OCI-M2 (cell line): Measurements from ENCODE around the gene ANO10.

ENCODE experiments used
- DNase-seq: peaks from one replicate; lab custom pipeline; 2025; ENCODE audit not compliant: unreplicated experiment; lab: John Stamatoyannopoulos, UW

ANO10 gene

DNA sequence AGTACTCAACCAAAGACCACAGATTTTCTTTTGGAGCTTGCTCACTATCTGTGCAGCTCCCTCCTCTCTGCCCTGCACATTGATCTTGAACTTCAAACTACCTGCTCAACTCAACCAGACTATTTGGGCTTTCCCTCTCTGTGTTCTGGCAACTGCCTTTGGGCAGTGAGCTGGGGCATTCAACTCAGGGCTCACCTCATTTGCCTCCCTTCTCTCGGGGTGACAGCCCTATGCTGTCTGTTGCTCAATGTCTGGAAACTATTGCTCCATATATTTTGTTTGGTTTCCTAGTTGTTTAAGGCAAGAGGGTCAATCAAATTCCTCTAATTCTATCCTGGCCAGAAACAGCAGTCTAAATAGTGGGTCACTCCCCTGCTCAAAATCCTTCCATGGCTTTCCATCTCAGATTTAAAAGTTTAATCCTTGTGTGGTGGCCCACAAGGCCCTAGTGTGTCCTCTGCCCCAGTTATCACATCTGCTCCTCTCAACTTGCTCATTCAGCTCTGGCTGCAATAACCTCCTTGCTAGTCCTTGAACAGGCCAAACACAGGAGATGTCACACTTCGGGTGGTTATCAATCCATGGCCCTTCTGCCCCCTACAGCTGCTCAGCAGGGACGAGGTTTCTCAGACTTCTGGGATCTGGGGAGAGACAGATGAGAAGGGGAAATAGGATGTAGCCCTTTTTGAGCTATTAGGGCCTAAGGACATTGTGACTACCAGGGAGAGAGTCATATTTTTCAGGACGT is 267.7 kb downstream of the ANO10 start:
- no peak for DNase-seq

DNA sequence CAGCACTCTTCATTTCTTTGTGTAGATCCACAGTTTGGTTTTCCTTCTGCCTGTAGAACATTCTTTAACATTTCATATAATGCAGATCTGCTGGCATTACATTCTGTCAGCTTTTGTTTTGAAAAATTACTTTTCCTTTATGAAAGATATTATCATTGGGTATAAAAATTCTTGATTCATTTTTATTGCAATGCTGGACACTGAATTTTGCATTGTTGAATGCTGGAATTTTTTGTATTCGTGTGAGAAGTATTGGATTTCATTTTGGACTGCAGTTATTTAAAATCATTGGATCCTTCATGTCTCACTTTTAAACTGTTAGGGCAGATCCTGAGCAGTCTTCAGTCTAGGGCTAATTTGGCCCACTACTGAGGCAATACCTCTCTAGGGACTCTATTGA is 268.4 kb downstream of the ANO10 start:
- DNase-seq: no peak

DNA sequence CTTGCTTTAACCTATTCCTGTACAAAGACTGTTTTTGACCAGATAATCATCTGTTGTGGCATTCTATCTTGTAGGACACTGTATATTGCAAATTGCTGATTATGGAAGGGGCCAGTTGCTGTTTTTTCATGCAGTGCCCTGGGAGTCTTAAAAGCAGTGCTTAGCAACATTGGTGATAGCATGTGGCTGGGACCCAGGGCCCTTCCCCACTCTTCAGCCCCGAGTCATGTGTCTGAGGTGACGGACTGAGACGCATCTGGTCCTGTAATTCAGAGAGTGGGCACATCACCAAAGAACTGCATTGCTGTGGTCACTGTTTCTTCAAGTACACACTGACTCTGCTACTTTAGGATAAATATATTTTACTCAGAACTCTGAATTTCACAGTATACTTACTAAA is 272.1 kb downstream of the ANO10 start:
- no peak for DNase-seq

DNA sequence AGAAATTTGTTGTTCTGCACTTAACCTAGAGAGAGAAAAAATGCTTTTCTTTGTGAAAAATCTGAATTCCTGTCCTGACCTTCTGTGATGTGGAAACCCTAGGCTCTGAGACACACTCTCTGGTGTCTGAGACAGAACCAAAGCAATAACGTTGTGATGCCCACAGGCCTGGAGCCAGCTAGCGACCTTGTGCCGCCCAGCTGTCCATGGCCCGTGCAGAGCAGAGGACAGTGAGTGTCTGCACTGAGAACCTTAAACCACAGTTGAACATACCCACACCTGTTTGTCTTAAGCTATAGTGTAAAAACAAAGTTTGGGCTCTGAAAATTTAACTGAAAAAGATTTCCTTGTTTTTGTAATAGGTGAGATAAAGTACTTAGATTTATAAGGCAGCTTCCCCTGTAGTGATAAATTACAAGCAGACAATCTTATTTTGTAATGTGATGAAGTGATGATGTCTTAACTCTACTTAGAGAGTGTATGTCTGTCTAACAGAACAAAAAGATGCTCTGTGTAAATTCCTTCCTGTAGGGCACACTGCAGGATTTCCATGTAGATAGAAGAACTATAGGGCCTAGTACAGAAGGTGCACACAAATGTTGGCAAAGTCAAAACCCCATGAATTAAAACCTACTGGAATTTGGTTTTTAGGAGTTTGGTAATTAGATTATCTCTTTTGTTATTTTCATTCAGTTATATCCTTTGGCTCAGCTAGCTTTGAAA is 272.8 kb downstream of the ANO10 start:
- DNase-seq: no peak

DNA sequence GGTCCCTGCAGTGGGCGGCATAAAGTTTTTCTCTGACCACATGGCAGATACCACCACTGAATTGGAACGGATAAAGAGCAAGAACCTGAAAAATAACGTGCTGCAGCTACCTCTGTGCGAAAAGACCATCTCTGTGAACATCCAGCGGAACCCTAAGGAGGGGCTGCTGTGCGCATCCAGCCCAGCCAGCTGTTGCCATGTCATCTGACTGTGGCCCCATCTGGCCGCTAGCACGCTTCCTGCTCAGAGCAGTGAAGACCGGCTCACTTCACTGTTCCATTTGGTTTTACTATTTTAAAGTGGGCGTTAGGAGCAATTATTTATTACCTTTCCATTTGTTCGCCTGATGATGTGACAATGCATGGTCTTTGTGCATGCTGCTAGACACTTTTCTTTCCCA is 273.5 kb downstream of the ANO10 start:
- DNase-seq: no peak

DNA sequence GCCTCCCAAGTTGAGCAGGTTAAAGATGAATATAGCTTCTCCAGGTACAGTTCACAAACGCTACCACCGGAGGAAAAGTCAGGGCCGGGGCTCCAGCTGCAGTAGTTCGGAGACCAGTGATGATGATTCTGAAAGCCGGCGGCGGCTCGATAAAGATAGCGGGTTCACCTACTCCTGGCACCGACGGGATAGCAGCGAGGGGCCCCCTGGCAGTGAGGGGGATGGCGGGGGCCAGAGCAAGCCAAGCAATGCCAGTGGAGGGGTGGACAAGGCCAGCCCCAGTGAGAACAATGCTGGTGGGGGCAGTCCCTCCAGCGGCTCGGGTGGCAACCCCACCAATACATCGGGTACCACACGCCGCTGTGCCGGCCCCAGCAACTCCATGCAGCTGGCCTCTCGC is 274.0 kb downstream of the ANO10 start:
- no peak for DNase-seq

DNA sequence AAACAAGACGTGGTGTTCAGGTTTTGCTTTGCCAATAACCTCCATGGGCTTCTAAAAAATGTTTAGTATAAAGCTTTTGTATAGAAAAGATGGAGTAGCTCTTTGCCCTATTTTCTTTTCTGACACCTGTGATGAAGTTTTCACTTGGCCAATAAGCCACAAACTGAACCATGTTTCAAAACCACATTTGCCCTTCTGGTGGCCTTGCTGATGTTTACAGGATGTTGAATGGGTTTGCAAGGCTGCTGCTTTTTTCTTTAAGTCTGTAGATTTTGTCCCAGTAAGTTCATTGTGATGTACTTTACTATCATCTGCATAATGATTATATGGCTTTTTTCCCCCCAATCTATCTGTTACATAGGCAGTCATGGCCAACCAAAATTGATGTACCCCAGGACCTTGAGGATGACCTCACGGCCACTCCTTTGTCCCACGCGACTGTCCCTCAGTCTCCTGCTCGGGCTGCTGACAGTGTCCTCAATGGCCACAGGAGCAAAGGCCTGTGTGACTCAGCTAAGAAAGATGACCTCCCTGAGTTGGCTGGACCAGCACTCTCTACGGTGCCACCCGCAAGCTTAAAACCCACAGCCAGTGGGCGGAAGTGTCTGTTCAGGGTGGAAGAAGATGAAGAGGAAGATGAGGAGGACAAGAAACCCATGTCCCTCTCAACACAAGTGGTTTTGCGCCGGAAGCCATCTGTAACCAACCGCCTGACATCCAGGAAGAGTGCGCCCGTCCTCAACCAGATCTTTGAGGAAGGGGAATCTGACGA is 274.6 kb downstream of the ANO10 start:
- no peak for DNase-seq

DNA sequence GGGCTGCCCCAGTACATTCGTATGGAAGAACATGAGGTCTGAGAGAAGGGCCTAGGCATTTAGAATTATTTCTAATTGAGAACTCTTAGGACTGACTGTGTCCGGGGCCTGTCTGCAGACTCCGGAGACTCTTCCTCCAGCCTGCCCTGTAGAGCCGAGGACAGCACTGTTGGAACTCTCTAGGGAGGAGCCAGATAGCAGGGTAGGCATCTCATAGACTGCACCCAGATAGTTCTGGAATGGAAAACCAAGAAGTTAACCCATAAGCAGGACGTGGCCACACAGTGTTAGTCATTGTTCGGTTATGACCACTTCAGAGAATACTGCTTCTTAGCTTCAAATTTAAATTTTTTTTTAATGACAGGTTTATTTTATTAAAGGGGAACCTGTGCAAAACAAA is 275.9 kb downstream of the ANO10 start:
- no peak for DNase-seq

DNA sequence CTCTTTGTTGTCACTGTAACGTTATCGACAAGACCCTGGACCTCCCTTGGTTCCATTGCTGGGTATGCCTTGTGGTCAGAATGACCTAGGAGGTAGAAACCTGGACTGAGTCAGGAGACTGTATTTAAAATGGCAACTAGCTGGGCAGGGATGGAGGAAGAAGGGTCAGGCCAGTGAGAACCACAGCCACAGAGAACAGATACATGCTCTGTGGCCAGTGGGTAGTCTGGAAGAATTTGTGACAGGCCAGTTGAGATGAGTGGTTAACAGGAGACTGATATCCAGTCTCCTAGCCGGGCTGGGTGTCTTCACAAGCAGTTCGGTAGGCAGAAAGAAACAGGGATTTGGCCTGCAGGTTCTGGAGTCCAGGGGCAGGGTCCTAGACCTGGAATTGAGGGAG is 276.6 kb downstream of the ANO10 start:
- DNase-seq: no peak

DNA sequence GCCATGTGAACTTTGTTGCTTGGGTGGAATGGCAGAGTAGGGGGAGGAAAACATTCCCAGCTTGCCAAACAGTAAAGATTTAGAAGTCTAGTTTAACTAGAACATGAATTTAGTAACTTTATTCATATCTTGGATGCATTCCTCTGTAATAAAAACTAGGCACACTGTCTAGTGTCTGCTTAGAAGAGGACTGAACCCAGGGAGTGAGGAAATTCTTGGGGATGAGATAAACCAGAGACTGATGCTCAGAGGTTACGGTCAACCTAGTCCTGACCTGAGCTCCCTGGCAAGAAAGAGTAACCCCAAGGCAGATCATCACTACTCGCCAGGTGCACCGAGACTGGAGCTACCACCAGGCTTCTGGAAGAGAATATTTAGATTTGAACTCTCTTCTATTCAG is 277.3 kb downstream of the ANO10 start:
- DNase-seq: no peak

DNA sequence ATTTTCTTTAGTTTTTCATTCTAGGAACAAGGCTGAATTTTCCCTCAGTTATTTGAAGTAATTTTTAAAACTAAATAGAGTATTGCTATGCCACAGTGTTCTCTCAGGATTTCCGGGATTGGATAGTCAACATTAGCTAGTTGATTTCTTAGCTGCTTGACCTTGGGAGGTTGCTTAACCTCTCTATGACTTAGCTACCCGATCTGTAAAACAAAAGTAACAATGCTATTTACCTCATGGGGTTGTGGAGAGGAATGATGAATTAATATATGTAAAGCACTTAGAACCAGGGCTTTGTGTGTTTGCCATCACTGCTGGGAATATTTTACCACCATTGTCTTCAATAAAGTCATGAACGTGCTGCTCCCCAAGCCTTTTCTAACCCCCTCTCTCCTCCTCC is 278.0 kb downstream of the ANO10 start:
- DNase-seq: no peak

DNA sequence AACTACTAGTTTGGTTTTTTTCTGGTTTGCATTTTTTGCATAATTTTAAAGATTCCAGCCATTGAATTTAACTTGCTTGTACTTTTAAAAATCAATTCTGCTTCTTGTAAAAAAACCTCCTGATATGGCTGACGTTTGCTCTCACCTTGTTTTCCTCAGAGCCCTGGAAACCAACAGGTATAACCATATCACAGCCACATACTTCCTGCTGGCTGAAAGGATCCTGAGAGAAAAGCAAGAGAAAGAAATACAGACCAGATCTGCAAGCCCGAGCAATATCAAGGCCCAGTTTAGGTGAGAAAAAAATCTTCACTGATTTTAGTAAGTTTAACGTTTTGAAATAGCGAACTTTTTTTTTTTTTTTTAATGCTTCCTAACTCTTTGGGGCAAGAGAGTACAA is 278.6 kb downstream of the ANO10 start:
- no peak for DNase-seq

DNA sequence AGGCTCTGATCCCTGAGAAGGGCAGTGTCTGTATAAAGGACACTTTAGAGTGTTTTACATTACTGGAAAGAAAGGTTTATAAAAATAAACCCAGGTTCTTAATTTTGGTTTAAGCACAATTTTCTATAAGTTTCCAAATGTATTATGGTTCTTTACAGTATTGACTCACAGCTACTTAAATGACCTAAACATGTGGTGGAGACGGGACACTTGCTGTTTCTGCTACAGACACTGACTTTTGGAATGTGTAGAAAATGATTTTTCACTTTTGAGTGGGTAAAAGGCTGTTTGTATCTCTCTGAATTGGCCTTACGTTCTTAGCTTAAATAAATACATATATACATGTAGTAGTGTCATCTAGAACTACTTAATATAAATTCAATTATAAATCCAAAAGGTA is 280.0 kb downstream of the ANO10 start:
- DNase-seq: no peak

DNA sequence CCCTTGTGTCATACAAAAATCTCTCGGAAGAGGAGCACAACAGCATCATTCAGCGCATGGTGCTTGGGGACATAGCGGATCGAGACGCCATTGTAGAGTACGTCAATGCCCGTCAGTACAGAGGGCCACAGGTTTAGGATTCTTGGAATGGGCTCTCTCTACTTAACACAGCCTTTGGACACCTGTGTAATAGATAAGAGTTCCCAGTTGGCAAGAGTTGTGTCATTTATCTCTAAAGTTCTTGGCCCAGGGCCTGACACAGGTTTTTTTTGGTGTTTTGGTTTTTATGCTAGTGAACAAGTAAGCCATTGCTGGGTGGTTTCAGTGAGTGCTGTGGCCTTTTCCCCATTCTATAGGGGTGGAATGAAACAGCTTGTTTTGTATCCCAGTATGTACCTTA is 281.4 kb downstream of the ANO10 start:
- no peak for DNase-seq

DNA sequence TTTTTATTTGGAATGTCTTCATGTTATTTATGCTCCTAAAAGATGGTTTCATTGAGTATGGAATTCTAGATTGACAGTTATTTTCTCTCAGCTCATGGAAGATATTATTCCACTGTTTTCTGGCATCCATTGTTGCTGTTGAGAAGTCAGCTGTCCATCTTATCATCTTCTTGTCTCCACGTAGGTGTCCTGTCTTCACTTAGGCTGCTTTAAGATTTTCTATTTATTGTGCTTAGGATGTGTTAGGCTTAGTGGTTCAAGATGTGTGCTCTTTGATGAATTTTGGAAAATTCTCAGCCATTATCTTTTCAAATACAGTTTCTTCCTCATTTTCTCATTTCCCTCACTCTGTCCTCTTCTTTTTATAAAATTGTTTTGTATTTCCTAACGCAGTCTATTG is 283.5 kb downstream of the ANO10 start:
- no peak for DNase-seq

DNA sequence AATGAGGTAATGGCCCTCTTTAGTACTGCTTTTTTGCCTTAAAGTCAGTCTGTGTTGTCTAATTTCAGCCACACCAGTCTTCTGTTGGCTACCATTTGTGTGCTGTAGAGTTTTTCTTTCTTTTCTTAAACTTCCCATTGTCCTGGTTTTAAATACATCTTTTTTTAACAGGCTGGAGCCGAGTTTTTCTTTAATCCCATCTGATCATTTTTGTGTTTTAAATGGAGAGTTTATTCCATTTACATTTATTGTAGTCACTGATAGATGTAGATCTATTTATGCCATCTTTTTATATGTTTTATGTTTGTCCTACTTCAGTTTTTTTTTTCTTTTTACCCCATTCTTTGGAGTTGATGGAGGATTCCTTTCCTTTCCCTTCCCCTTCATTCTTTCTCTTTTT is 286.0 kb downstream of the ANO10 start:
- no peak for DNase-seq

DNA sequence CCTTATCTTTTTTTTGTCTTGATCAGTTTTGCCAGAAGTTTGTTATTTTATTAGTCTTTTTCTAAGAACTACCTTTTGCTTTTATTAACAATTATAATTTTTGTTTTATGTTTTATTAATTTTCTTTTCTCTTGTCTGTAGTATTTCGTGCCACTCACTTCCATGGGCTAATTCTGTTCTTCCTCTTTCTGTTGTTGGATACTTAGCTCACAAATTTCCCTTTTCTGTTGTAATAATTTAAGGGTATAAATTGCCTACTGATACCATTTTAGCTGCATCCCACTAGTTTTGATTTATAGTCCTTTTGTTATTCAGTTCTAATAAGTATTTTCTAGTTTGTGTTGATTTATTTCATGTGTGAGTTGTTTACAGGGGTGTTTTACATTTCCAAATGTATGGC is 286.8 kb downstream of the ANO10 start:
- DNase-seq: no peak

DNA sequence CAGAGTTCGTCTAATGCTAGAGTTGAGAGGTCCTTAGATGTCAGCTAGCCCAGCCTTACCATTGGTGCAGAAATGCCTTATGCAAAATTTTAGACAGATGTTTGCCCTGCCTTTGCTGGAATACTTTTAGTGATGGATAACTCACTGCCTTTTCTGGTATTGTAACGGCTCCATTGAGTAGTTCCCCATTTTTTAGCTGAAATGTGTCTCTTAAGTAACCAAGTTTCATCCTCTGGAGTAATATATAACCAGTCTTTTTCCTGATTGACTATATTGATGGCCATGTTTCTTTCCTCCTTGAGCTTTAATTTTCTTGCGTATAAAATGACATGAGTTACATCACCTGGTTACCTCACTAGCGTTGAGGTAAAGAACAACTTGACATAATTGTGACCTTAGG is 290.4 kb downstream of the ANO10 start:
- DNase-seq: no peak

DNA sequence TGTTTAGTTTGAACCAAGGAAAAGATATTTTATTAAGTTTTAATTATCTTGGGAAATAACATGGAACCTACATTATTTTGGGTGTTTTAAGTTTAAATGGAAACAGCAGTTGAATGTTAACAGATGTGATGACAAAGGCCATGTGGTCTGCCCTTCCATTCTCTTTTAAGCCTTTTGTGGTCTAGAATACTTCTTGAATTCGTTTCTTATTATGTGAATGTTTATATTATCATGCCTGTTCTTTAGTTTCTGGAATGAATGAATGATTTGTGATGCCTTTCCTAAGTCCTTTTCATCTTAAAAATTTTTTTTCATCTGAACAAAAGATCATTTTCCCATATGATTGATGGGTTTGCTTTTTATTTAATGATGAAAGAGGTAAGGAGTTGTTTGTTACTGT is 290.8 kb downstream of the ANO10 start:
- DNase-seq: no peak

DNA sequence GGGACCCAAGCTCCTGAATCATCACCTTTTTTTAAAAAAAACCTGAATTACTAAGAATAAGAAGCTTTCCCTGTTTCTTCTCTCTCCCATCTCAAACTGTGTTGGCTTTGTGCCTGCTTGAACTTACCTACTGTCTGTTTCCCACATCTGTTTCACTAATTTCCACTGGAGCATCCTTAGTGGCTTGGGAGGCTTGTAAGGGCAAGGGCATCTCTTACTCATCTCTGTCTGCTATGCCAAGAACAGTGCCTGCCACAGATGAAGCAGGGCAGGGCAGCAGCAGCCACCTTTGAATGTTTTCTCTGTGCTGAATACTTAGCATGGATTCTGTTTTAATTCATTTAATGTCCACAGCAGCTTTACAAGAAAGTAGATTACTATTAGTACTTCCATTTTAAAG is 293.2 kb downstream of the ANO10 start:
- no peak for DNase-seq

DNA sequence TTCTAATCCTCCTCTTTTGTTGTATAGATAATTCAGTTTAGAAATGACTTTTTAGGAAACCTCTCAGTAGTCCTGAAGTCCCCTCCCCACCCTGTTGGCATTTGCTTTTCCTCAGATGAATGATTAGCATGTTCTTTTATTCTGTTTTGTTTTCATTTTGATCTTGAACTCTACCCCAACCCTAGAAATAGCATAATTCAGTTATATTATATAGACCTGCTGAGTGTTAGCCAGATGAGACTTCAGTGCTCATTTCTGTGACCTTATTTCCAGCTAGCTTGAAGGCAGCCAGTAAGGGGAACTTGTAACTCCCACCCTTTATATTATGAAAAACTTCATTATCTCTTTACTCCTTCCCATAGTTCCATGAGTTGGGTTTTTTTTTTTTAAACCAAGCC is 294.2 kb downstream of the ANO10 start:
- no peak for DNase-seq

DNA sequence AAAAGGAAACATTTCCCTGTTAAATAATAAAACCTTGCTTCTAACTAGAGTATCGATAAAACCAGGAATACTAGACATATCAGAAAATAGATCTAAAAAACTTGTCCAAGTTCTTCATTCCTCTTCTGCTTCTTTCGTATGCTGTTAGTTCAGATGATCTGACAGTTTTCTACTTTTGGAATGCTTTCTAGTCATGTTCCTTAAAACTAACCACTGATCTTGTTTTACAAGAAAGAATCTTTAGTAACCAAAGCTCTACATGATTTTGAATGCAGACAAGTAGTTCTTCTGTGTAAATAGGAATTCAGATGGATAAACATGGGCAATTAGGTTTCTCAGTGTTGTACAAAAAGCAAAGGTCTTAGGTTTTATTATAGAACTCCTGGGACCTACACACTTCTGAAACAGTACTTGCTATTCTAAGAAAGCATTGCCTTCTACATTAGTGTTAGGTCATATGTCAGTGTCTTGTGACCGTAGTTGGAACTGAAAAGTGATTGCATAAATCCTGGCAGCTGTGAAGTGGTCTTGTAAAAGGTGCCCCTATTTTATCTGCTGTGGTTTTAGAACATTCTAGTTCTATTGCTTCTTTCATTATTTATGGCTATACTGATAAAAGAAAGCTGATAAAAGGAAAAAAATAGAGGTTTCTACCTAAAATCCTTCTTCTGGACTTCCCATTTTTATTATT is 294.8 kb downstream of the ANO10 start:
- no peak for DNase-seq
